ENCODE measurements around the gene GRM4. TPM values are rescaled to one million over a fixed set of nuclear protein-coding genes. Genes with fewer than 3 reads are reported as not detected.

Gene GRM4
- total RNA-seq, 4 donors from 2014 or later: not detected

DNA sequence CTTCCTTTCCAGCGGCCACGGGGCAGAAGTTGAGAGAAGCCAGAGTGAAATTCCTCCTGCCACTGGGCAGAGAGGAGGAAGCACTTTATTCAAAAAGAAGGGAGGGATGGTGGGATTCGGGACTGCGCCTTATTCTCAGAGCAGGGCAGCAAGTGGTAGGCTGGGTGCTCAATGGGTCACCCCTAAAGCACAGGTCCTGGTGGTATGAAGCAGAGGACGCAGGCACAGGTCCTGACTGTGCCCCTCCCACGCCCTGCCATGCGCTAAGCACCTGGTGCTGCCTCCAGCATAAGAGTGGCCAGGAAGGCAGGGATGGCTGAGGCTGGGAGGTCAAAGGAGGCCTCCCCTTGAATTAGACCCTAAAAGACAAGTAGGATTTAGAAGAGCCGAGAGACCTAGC is 4.9 kb upstream of the GRM4 start:
- Histone ChIP-seq H3K36me3 (no peaks in the 10 kb centered on the region), H3K4me1 (peaks cover 0 to 13% (median 6%) of the 10 kb centered on the region in 4 donors), H3K27me3 (peaks cover 0 to 4% of the 10 kb centered on the region in 2 donors), H3K9me3 (no peaks in the 10 kb centered on the region), H3K4me3 (no peak overlapping the region), H3K27ac (no peak overlapping the region)
- TF ChIP-seq POLR2A (IDR thresholded peaks at IDR 0.05): no peak
- TF ChIP-seq CTCF (IDR thresholded peaks at IDR 0.05): no peak
- peak in 1 of 3 donors; percentile 15 for DNase-seq

GRCh38 chr6:34149831-34150400 is 4.0 kb upstream of the GRM4 start:
- H3K4me1 ChIP-seq: peaks cover 0 to 17% (median 5%) of the 10 kb centered on the region in 4 donors

DNA sequence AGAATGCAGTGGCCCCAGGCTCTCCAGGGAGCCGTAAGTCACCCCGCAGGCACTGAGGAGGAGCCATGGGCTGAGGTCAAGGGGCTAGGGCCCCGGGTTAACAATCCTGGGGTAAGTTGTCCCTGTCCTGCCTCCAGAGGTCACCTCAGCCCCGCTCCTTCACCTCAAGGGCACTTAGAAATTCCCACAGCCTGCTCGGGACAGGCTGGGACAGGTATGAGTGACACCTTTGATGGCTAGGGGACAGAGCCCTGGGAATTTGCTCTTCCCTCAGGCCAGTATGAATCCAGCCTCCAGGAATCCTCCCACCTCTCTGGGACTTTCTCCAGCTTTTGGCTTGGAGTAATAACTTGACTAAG is 3.5 kb upstream of the GRM4 start:
- Histone ChIP-seq H3K4me3 (no peak overlapping the region), H3K9me3 (peaks cover 0 to 3% (median 0%) of the 10 kb centered on the region in 4 donors), H3K36me3 (no peaks in the 10 kb centered on the region), H3K27ac (no peak overlapping the region), H3K27me3 (peaks cover 0 to 16% of the 10 kb centered on the region in 2 donors), H3K4me1 (peaks cover 0 to 17% (median 7%) of the 10 kb centered on the region in 4 donors)
- DNase-seq: peak in 1 of 3 donors; percentile 15
- TF ChIP-seq CTCF (IDR thresholded peaks at IDR 0.05) (no peak), POLR2A (IDR thresholded peaks at IDR 0.05) (no peak)

More at GRCh38 chr6:34149831-34150400, 4.0 kb upstream of the GRM4 start:
- Histone ChIP-seq H3K27ac (no peak overlapping the region), H3K27me3 (peaks cover 0 to 11% of the 10 kb centered on the region in 2 donors), H3K4me3 (no peak overlapping the region), H3K36me3 (no peaks in the 10 kb centered on the region), H3K9me3 (peaks cover 0 to 3% (median 0%) of the 10 kb centered on the region in 4 donors)
- TF ChIP-seq CTCF (IDR thresholded peaks at IDR 0.05) (no peak), POLR2A (IDR thresholded peaks at IDR 0.05) (no peak)
- peak in 2 of 3 donors; percentile 7 to 19 for DNase-seq

GRCh38 chr6:34148631-34149451 is 3.0 kb upstream of the GRM4 start:
- no peak overlapping the region for H3K4me3 ChIP-seq
- peak in 1 of 3 donors; percentile 6 for DNase-seq
- H3K36me3 ChIP-seq: no peaks in the 10 kb centered on the region
- H3K27ac ChIP-seq: no peak overlapping the region
- TF ChIP-seq CTCF (IDR thresholded peaks at IDR 0.05): no peak
- no peak for TF ChIP-seq POLR2A (IDR thresholded peaks at IDR 0.05)
- H3K4me1 ChIP-seq: peaks cover 0 to 18% (median 12%) of the 10 kb centered on the region in 4 donors
- H3K9me3 ChIP-seq: peaks cover 0 to 3% (median 0%) of the 10 kb centered on the region in 4 donors
- peaks cover 0 to 22% of the 10 kb centered on the region in 2 donors for H3K27me3 ChIP-seq

- peaks cover 0 to 3% (median 0%) of the 10 kb centered on the region in 4 donors for H3K9me3 ChIP-seq
- TF ChIP-seq CTCF (IDR thresholded peaks at IDR 0.05): no peak
- no peak for TF ChIP-seq POLR2A (IDR thresholded peaks at IDR 0.05)
- no peak overlapping the region for H3K27ac ChIP-seq
- no peaks in the 10 kb centered on the region for H3K36me3 ChIP-seq
- peaks cover 0 to 26% (median 18%) of the 10 kb centered on the region in 4 donors for H3K4me1 ChIP-seq
- H3K27me3 ChIP-seq: peaks cover 0 to 29% of the 10 kb centered on the region in 2 donors
- DNase-seq: no peak
- no peak overlapping the region for H3K4me3 ChIP-seq
These were observed 2.2 kb upstream of the GRM4 start for GRCh38 chr6:34147906-34148630.

All from Peyer's patch (tissue), 4 donors.